Karpas-422 (cell line): ENCODE data around the gene DMD. TPM values are rescaled to one million over a fixed set of nuclear protein-coding genes. Genes with fewer than 3 reads are reported as not detected.

Experiments used
- DNase-seq: peaks from one replicate; pipeline ENCODE4 v3.0.0-alpha.2; 2015
- H2AFZ ChIP-seq: fragments of 200-600 bp; sonication (generic); 2 replicates; pipeline ENCODE4 v1.6.1; 2014; ENCODE audit warnings: antibody characterized with exemption, low read length, mixed read lengths
- H3K27ac ChIP-seq: fragments of 200-600 bp; sonication (generic); 2 replicates; pipeline ENCODE4 v1.5.1; 2014; ENCODE audit warnings: mild to moderate bottlenecking, low read length, moderate library complexity
- H3K27me3 ChIP-seq: fragments of 200-600 bp; sonication (generic); 2 replicates; pipeline ENCODE4 v1.6.1; 2014; ENCODE audit warnings: low read length, mixed read lengths
- H3K36me3 ChIP-seq: fragments of 200-600 bp; sonication (generic); 2 replicates; pipeline ENCODE4 v1.6.1; 2014; ENCODE audit warnings: low read length, mixed read lengths; ENCODE audit not compliant: insufficient read depth
- H3K4me1 ChIP-seq: fragments of 200-600 bp; sonication (generic); 2 replicates; pipeline ENCODE4 v1.6.1; 2014; ENCODE audit warnings: mild to moderate bottlenecking, low read length, mixed read lengths
- H3K4me2 ChIP-seq: fragments of 200-600 bp; sonication (generic); 2 replicates; pipeline ENCODE4 v1.6.1; 2014; ENCODE audit warnings: low read length, low read depth, mild to moderate bottlenecking; ENCODE audit not compliant: poor library complexity, severe bottlenecking
- H3K4me3 ChIP-seq: fragments of 200-600 bp; sonication (generic); 2 replicates; pipeline ENCODE4 v1.5.1; 2014; ENCODE audit warnings: mild to moderate bottlenecking, antibody characterized with exemption, low read length, mixed read lengths
- H3K79me2 ChIP-seq: fragments of 200-600 bp; sonication (generic); 2 replicates; pipeline ENCODE4 v1.6.1; 2014; ENCODE audit warnings: mild to moderate bottlenecking, low read length, mixed read lengths
- H3K9ac ChIP-seq: fragments of 200-600 bp; sonication (generic); 2 replicates; pipeline ENCODE4 v1.6.0; 2014; ENCODE audit warnings: low read length
- H3K9me2 ChIP-seq: fragments of 200-600 bp; sonication (generic), shearing (Covaris generic); replicated peaks from 2 replicates; pipeline ENCODE4 v1.6.0; 2014; ENCODE audit warnings: mild to moderate bottlenecking, low read length, moderate library complexity; ENCODE audit not compliant: insufficient read depth
- H3K9me3 ChIP-seq: fragments of 300-700, 200-600 bp; sonication (generic); 2 replicates; pipeline ENCODE4 v1.6.1; 2014; ENCODE audit warnings: low read length, mixed read lengths
- H4K20me1 ChIP-seq: fragments of 200-600 bp; sonication (generic); 2 replicates; pipeline ENCODE4 v1.6.1; 2014; ENCODE audit warnings: mild to moderate bottlenecking, antibody characterized with exemption, low read length, low read depth; ENCODE audit not compliant: insufficient read depth
- total RNA-seq: library from RNA; depleted of rRNA; stranded (reverse); fragments of >200 nt; shearing (Covaris generic); gene quantifications from 2 replicates; pipeline ENCODE4 v1.2.3, GENCODE V29; 2014; ENCODE audit warnings: low replicate concordance

The DMD gene
- total RNA-seq, 1 experiment from 2014 or later: not detected

DNA sequence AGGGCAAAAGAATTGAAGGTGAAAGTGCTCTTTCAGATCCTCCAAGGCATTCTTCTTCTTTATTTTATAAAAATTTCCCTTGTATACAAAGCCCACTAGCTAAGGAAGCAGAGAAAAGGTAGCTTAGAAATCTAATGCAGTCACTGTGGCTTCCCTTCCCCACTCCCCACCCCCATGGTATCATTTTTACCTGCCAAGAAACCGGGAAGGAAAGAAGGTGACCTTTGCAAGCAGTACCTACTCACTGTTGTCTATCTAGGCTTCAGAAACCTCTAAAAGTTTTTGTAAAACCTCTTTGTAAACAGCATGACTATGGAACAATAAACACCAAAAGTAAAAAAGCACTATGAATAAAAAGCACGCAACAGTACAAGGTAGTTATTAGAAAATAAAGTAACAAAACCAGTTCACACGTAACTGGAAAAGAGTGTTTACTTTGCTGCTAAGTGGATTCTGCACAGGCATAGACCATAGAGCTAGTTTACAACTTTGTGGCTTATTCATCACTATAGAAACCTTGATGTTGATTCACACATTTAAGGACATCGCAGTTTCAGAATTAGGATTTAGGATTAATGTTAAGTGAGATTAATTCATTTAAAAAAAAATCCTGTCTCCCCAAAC is 2029.9 kb downstream of the DMD start:
- H3K4me1 ChIP-seq: no peaks in the 10 kb centered on the region
- H3K4me2 ChIP-seq: no peak overlapping the region
- H3K4me3 ChIP-seq: no peak overlapping the region
- no peaks in the 10 kb centered on the region for H3K9me3 ChIP-seq
- no peaks in the 10 kb centered on the region for H4K20me1 ChIP-seq
- H3K36me3 ChIP-seq: no peaks in the 10 kb centered on the region
- no peaks in the 10 kb centered on the region for H3K9me2 ChIP-seq
- no peaks in the 10 kb centered on the region for H3K79me2 ChIP-seq
- H3K9ac ChIP-seq: no peak overlapping the region
- no peak overlapping the region for H2AFZ ChIP-seq
- no peak for DNase-seq
- H3K27ac ChIP-seq: no peak overlapping the region
- H3K27me3 ChIP-seq: no peaks in the 10 kb centered on the region

DNA sequence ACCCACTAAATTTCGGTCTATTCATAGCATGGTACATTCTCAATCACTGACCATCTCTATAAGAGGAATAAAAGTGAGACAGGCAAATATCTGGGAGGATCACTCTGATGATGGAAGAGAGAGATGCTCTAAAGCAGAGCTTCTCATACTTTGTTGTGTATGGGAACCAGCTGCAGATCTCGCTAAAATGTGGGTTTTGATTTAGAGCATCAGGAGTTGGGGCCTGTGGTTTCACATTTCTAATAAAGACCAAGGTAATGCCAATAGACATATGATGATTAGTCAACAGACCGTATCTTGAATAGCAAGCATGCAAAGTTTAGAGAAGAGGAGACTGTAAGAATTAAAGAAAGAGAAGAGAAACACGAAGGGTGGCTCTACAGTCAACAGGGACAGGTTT is 2032.1 kb downstream of the DMD start:
- no peak overlapping the region for H3K4me2 ChIP-seq
- H3K4me3 ChIP-seq: no peak overlapping the region
- H3K27ac ChIP-seq: no peak overlapping the region
- no peaks in the 10 kb centered on the region for H3K79me2 ChIP-seq
- no peaks in the 10 kb centered on the region for H3K9me2 ChIP-seq
- no peak overlapping the region for H3K9ac ChIP-seq
- H3K27me3 ChIP-seq: no peaks in the 10 kb centered on the region
- H2AFZ ChIP-seq: no peak overlapping the region
- H3K36me3 ChIP-seq: no peaks in the 10 kb centered on the region
- H3K4me1 ChIP-seq: no peaks in the 10 kb centered on the region
- no peak for DNase-seq
- no peaks in the 10 kb centered on the region for H3K9me3 ChIP-seq
- no peaks in the 10 kb centered on the region for H4K20me1 ChIP-seq

DNA sequence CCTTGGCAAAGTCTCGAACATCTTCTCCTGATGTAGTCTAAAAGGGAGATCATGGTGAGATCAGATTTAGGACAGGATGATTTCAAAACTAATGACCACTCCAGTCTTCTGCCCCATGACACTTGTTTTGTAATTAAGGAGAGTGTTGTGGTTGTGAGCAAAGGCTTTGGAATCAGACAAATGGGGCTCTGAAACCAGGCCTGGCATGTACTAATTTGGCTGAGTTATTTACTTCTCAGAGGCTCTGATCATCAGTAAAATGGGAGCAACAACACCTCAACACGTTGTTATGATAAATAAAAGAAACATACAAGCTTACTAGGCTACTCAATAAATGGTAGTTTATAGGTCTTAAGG is 2032.6 kb downstream of the DMD start:
- Histone ChIP-seq H3K79me2 (no peaks in the 10 kb centered on the region), H3K4me1 (no peaks in the 10 kb centered on the region), H3K9me2 (no peaks in the 10 kb centered on the region), H3K36me3 (no peaks in the 10 kb centered on the region), H3K4me2 (no peak overlapping the region), H3K27me3 (no peaks in the 10 kb centered on the region), H3K9ac (no peak overlapping the region), H2AFZ (no peak overlapping the region), H4K20me1 (no peaks in the 10 kb centered on the region), H3K27ac (no peak overlapping the region), H3K4me3 (no peak overlapping the region), H3K9me3 (no peaks in the 10 kb centered on the region)
- DNase-seq: no peak

DNA sequence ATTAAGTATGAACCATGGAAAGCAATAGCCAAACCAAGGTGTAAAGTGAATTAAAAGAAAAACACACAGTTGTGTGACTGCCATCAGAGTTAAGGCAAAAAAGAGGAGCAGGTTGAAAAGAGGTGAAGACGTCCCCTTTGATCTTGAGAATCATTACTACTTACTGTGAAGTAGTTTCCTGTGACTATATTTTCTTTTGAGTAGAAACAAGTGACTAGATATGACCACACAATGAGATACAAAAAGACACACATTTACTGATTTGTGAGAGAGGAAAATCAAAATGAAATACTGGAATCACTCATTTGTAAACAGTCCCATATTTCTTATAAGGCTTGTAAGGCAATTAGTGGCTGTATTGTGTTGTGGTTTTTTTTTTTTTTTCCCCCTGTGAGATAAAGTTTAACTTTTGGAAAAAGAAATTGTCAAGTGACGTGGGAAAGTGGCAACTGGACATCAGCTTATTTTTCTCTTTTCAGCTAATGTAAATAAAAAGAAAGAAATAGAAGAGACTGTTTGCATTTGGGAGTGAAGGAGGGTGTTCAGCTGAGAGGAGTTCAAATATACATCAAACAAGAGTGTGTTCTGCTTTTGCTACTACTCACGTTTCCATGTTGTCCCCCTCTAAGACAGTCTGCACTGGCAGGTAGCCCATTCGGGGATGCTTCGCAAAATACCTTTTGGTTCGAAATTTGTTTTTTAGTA is 2033.1 kb downstream of the DMD start:
- no peaks in the 10 kb centered on the region for H3K27me3 ChIP-seq
- no peaks in the 10 kb centered on the region for H3K9me3 ChIP-seq
- H3K79me2 ChIP-seq: no peaks in the 10 kb centered on the region
- H3K4me1 ChIP-seq: no peaks in the 10 kb centered on the region
- H3K4me2 ChIP-seq: no peak overlapping the region
- no peaks in the 10 kb centered on the region for H4K20me1 ChIP-seq
- no peak overlapping the region for H2AFZ ChIP-seq
- H3K27ac ChIP-seq: no peak overlapping the region
- no peak overlapping the region for H3K9ac ChIP-seq
- H3K9me2 ChIP-seq: no peaks in the 10 kb centered on the region
- no peak overlapping the region for H3K4me3 ChIP-seq
- no peaks in the 10 kb centered on the region for H3K36me3 ChIP-seq
- no peak for DNase-seq

DNA sequence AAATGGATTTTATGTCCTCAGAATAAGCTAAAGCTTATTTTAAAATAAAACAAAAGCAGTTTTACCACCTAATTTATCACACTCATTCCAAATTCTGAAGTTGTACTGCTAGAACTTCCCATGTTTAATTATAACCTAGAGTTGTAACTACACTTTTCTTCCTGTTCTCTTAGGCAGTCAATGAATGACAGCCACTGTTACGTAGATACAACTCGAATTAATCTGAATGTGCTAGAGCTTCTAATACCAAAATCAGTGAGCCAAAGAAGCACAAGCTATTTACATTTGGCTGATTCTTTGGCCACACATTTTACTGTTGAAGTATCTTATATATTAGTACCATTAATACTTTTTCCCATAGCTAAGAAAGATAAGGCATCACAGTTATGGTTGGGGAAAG is 2040.6 kb downstream of the DMD start:
- Histone ChIP-seq H3K4me2 (no peak overlapping the region), H3K4me1 (no peaks in the 10 kb centered on the region), H3K27ac (no peak overlapping the region), H3K9ac (no peak overlapping the region), H3K27me3 (no peaks in the 10 kb centered on the region), H3K4me3 (no peak overlapping the region), H3K36me3 (no peaks in the 10 kb centered on the region), H3K9me3 (no peaks in the 10 kb centered on the region), H3K79me2 (no peaks in the 10 kb centered on the region), H4K20me1 (no peaks in the 10 kb centered on the region), H2AFZ (no peak overlapping the region), H3K9me2 (no peaks in the 10 kb centered on the region)
- no peak for DNase-seq

DNA sequence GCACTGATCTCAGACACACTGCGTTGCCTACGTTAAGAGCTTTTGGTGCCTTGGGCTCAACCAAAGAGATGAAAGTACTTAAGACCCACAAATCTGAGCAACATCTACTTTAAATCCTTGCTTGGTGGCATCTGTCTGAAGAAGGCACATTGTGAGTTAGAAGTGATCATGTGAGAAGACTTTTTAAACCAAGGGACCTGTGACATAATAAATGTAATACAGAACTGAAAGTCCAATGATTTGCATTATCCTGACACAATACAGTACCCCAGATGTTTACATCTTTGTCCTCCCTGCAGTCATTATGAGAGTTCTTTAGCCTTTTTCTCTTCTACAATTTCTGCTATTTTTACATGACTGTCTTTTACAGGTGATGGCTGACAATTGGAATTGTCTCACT is 2042.8 kb downstream of the DMD start:
- no peak overlapping the region for H3K9ac ChIP-seq
- H3K36me3 ChIP-seq: no peaks in the 10 kb centered on the region
- no peak overlapping the region for H3K27ac ChIP-seq
- no peak overlapping the region for H3K4me3 ChIP-seq
- no peak for DNase-seq
- no peaks in the 10 kb centered on the region for H3K4me1 ChIP-seq
- no peak overlapping the region for H3K4me2 ChIP-seq
- H2AFZ ChIP-seq: no peak overlapping the region
- no peaks in the 10 kb centered on the region for H3K9me2 ChIP-seq
- H4K20me1 ChIP-seq: no peaks in the 10 kb centered on the region
- H3K79me2 ChIP-seq: no peaks in the 10 kb centered on the region
- H3K27me3 ChIP-seq: no peaks in the 10 kb centered on the region
- H3K9me3 ChIP-seq: peaks cover 2% of the 10 kb centered on the region; the same call in 1 of the 2 replicates

- Histone ChIP-seq H3K27me3 (no peaks in the 10 kb centered on the region), H3K4me1 (no peaks in the 10 kb centered on the region), H2AFZ (no peak overlapping the region), H3K27ac (no peak overlapping the region), H3K4me2 (no peak overlapping the region), H3K9me3 (peaks cover 3% of the 10 kb centered on the region; the same call in 1 of the 2 replicates), H3K9ac (no peak overlapping the region), H3K4me3 (no peak overlapping the region), H3K9me2 (no peaks in the 10 kb centered on the region), H3K36me3 (no peaks in the 10 kb centered on the region), H4K20me1 (no peaks in the 10 kb centered on the region), H3K79me2 (no peaks in the 10 kb centered on the region)
- no peak for DNase-seq
These were observed 2044.5 kb downstream of the DMD start for GRCh38 chrX:31166832-31167231.

GRCh38 chrX:31166416-31166815 is 2044.9 kb downstream of the DMD start:
- no peaks in the 10 kb centered on the region for H3K27me3 ChIP-seq
- H3K9me3 ChIP-seq: peaks cover 3% of the 10 kb centered on the region; the same call in 1 of the 2 replicates
- H3K9ac ChIP-seq: no peak overlapping the region
- DNase-seq: no peak
- H3K4me2 ChIP-seq: no peak overlapping the region
- H3K9me2 ChIP-seq: no peaks in the 10 kb centered on the region
- no peaks in the 10 kb centered on the region for H4K20me1 ChIP-seq
- no peak overlapping the region for H3K27ac ChIP-seq
- H2AFZ ChIP-seq: no peak overlapping the region
- H3K79me2 ChIP-seq: no peaks in the 10 kb centered on the region
- H3K4me3 ChIP-seq: no peak overlapping the region
- no peaks in the 10 kb centered on the region for H3K4me1 ChIP-seq
- H3K36me3 ChIP-seq: no peaks in the 10 kb centered on the region
